OCI-LY1 (cell line): ENCODE results near the gene SS18L1.

Source experiments
- H2AFZ ChIP-seq: fragments of 200-600 bp; sonication (generic), shearing (Covaris generic); 2 replicates; pipeline ENCODE4 v1.6.0; 2014; ENCODE audit warnings: antibody characterized with exemption, mild to moderate bottlenecking, low read length
- H3F3A ChIP-seq: fragments of 200-600 bp; sonication (generic), shearing (Covaris generic); 2 replicates; pipeline ENCODE4 v1.6.0; 2014; ENCODE audit warnings: mild to moderate bottlenecking, antibody characterized with exemption, low read length, moderate library complexity; ENCODE audit not compliant: insufficient read depth
- H3K27ac ChIP-seq: fragments of 200-600 bp; sonication (generic); 2 replicates; pipeline ENCODE4 v1.5.1; 2014; ENCODE audit warnings: low read length, mixed run types, mild to moderate bottlenecking, low read depth; ENCODE audit not compliant: poor library complexity, severe bottlenecking
- H3K27me3 ChIP-seq: fragments of 200-600 bp; sonication (generic); 2 replicates; pipeline ENCODE4 v1.6.0; 2014; ENCODE audit warnings: antibody characterized with exemption, mild to moderate bottlenecking, low read length, moderate library complexity; ENCODE audit not compliant: insufficient read depth
- H3K36me3 ChIP-seq: fragments of 200-600 bp; sonication (generic); 2 replicates; pipeline ENCODE4 v1.6.1; 2014; ENCODE audit warnings: mild to moderate bottlenecking, antibody characterized with exemption, low read length, moderate library complexity, mixed read lengths; ENCODE audit not compliant: insufficient read depth
- H3K4me1 ChIP-seq: fragments of 200-600 bp; sonication (generic); 2 replicates; pipeline ENCODE4 v1.5.1; 2014; ENCODE audit warnings: mild to moderate bottlenecking, low read length, moderate library complexity; ENCODE audit not compliant: insufficient read depth, severe bottlenecking
- H3K4me2 ChIP-seq: fragments of 200-600 bp; sonication (generic), shearing (Covaris generic); 2 replicates; pipeline ENCODE4 v1.6.1; 2014; ENCODE audit warnings: low read length
- H3K4me3 ChIP-seq: fragments of 200-600 bp; sonication (generic); 2 replicates; pipeline ENCODE4 v1.5.1; 2014; ENCODE audit warnings: low read length, low read depth, mild to moderate bottlenecking, mixed read lengths; ENCODE audit not compliant: poor library complexity, severe bottlenecking
- H3K79me2 ChIP-seq: fragments of 200-600 bp; shearing (Covaris generic); 2 replicates; pipeline ENCODE4 v1.6.1; 2016; ENCODE audit warnings: mixed run types, low read length, mixed read lengths; ENCODE audit not compliant: insufficient read depth
- H3K9ac ChIP-seq: fragments of 200-600 bp; sonication (generic), shearing (Covaris generic); 2 replicates; pipeline ENCODE4 v1.6.1; 2014; ENCODE audit warnings: mild to moderate bottlenecking, low read length, mixed read lengths
- H3K9me2 ChIP-seq: fragments of 200-600 bp; sonication (generic), shearing (Covaris generic); 2 replicates; pipeline ENCODE4 v1.6.1; 2014; ENCODE audit warnings: low read depth, mild to moderate bottlenecking, low read length, mixed read lengths
- H3K9me3 ChIP-seq: fragments of 200-600 bp; shearing (Covaris generic); 2 replicates; pipeline ENCODE4 v1.6.1; 2014; ENCODE audit warnings: low read length, mixed read lengths
- H4K20me1 ChIP-seq: fragments of 200-600 bp; sonication (generic), shearing (Covaris generic); 2 replicates; pipeline ENCODE4 v1.6.0; 2016; ENCODE audit warnings: mild to moderate bottlenecking, low read length; ENCODE audit not compliant: insufficient read depth
- CTCF ChIP-seq: fragments of 200-600 bp; sonication (generic), shearing (Covaris generic); IDR thresholded peaks from 2 replicates; pipeline ENCODE4 v1.5.1; 2017; ENCODE audit warnings: mild to moderate bottlenecking, antibody characterized with exemption, low read length, moderate library complexity, mixed read lengths
- EZH2 ChIP-seq: fragments of 200-600 bp; sonication (generic), shearing (Covaris generic); IDR thresholded peaks from 2 replicates; pipeline ENCODE4 v1.8.0; 2017; ENCODE audit warnings: borderline replicate concordance, mixed run types, mild to moderate bottlenecking, antibody characterized with exemption, low read length, moderate library complexity, mixed read lengths

SS18L1 gene

DNA sequence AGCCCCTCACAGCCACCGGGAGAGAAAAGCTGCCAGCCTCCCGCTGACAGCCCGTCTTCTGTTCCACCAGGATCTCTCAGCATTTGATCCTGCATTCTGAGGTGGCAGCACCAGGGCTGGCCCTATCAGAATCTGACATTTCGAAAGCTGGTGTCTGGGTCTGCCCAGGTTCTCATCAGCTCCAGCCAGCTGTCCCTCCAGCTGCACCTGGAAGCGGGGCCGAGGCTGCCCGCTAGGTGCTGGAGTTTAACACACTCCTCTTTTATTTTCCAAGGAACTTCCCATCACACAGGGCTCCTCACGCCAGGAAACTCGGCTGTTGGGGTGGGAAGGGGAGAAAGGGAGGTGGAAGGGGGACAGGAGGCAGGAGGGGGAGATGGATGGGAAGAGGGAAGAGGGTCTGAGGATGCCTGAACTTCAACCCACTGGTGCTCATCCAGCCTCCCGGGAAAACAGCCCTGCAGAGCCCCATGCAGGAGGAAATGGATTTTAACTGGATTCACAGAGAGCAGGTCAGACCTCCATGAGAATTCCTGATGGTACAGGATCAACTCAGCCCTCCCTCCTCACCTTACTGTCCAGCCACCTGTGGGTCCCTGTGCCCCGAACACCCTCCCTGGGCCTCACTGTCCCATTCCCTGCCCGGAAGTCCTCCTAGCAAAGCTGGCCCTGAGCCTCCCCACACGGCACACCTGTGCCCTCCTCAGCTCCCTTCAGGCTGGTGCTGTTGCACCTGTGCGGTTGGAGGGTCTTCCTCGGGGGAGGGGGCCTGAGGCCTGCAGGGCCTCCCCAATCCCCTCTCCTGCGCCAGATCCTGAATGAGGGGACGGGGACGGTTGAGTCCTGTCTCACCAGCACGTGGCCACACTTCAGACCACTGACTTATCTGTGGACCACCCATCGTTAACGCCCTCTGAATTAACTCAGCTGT is 25.2 kb upstream of the SS18L1 start:
- Histone ChIP-seq H3K4me1 (peaks cover 11% of the 10 kb centered on the region), H3K27ac (no peak overlapping the region), H3K9me2 (no peaks in the 10 kb centered on the region), H3K4me3 (no peak overlapping the region), H4K20me1 (no peaks in the 10 kb centered on the region), H2AFZ (no peak overlapping the region), H3K36me3 (no peaks in the 10 kb centered on the region; the same call in 1 of the 2 replicates), H3F3A (no peaks in the 10 kb centered on the region), H3K9me3 (no peaks in the 10 kb centered on the region), H3K9ac (no peak overlapping the region), H3K4me2 (no peak overlapping the region), H3K27me3 (peaks cover 11% of the 10 kb centered on the region; the same call in 1 of the 2 replicates), H3K79me2 (no peaks in the 10 kb centered on the region)
- TF ChIP-seq EZH2 = no peak

DNA sequence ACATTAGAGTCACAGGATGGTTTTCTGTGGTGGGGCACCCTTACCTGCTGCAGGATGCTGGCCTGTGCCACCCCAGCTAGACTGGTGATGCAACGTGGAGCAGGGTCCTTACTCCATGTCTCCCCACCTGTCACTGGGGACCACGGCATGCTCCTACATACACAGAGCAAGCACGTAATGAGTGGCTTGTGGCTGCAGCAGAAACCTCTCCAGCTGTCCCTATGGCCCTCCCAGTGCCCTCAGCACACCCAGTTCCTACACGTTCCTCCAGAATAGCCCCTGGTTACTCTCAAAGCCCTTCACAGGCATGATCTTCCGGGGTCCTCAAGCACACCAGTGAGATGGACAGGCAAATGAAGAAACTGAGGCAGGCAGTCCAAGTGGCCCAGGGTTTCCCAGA is 24.5 kb upstream of the SS18L1 start:
- TF ChIP-seq CTCF (no peak), EZH2 (no peak)
- peaks cover 3% of the 10 kb centered on the region; the same call in 1 of the 2 replicates for H3K36me3 ChIP-seq
- no peak overlapping the region for H3K4me3 ChIP-seq
- H3K4me1 ChIP-seq = peaks cover 18% of the 10 kb centered on the region
- H3K27ac ChIP-seq = no peak overlapping the region
- H3K9me2 ChIP-seq = no peaks in the 10 kb centered on the region
- no peak overlapping the region for H3K9ac ChIP-seq
- no peak overlapping the region for H2AFZ ChIP-seq
- no peaks in the 10 kb centered on the region for H3K9me3 ChIP-seq
- H3K79me2 ChIP-seq = no peaks in the 10 kb centered on the region
- peaks cover 11% of the 10 kb centered on the region; the same call in 1 of the 2 replicates for H3K27me3 ChIP-seq
- H3K4me2 ChIP-seq = no peak overlapping the region
- no peaks in the 10 kb centered on the region for H3F3A ChIP-seq
- H4K20me1 ChIP-seq = no peaks in the 10 kb centered on the region

DNA sequence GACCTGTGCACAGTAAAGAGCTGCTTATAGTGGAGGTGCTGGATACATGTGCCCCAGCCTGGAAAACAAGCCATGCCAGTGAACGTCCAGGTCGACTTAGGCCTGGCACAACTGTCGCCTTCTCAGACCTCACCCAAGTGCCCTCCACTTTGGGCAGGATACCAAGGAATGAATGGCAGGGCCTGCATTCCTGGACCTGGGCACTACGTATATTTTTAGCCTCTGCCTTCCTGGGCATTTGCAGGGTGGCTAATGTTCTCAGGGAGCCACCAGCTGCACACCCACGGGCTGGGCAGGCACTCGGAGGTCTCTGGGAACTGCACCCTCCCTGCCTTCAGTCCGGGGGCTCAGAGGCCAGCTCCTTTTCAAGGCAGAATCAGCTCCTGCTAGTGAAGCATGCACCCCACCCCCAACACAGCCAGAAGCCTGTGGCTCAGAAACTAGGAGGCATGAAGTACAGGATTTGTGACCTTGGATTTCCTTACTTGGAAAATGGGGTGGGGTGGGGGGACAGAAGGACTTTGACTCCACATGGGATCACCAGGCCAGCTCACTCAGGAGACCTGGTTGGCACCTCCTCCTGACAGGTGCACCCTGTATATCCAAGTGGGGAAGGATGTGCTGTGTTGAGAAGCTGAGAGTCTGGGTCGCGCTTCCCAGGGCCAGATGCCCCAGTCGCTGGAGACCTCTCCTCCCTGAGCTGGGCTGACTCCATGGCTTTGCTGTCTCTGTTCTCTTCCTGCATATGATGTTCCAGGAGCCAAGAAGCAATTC is 23.8 kb upstream of the SS18L1 start:
- TF ChIP-seq EZH2 (no peak), CTCF (no peak)
- Histone ChIP-seq H3K4me1 (peaks cover 20% of the 10 kb centered on the region), H2AFZ (no peak overlapping the region), H3K9ac (no peak overlapping the region), H3F3A (no peaks in the 10 kb centered on the region), H3K4me3 (no peak overlapping the region), H4K20me1 (no peaks in the 10 kb centered on the region), H3K9me2 (no peaks in the 10 kb centered on the region), H3K27me3 (peaks cover 11% of the 10 kb centered on the region; the same call in 1 of the 2 replicates), H3K79me2 (no peaks in the 10 kb centered on the region), H3K4me2 (no peak overlapping the region), H3K9me3 (no peaks in the 10 kb centered on the region), H3K36me3 (peaks cover 9% of the 10 kb centered on the region; the same call in 1 of the 2 replicates), H3K27ac (no peak overlapping the region)
